Measurements from ENCODE around the gene EIF5.

The EIF5 gene

DNA sequence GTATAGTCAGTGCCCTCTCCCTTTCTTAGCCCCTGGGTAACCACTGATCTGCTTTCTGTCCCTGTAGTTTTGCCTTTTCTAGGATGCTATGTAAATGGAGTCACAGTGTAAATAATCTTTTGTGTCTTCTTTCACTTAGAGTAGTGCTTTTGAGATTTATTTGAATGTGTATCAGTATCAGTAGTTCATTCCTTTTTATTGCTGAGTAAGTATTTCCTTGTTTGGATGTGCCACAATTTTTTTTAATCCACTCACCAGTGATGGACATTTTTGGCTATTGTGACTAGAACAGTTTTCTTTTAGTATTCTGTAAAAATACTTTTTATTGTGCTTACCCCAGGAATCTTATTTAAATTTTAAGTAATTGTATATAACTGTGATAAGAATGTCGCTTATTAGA is 54.6 kb downstream of the EIF5 start:
- H3K4me1 Mint-ChIP-seq: peaks cover 43% of the 10 kb centered on the region
- TF ChIP-seq, protein P1, sequence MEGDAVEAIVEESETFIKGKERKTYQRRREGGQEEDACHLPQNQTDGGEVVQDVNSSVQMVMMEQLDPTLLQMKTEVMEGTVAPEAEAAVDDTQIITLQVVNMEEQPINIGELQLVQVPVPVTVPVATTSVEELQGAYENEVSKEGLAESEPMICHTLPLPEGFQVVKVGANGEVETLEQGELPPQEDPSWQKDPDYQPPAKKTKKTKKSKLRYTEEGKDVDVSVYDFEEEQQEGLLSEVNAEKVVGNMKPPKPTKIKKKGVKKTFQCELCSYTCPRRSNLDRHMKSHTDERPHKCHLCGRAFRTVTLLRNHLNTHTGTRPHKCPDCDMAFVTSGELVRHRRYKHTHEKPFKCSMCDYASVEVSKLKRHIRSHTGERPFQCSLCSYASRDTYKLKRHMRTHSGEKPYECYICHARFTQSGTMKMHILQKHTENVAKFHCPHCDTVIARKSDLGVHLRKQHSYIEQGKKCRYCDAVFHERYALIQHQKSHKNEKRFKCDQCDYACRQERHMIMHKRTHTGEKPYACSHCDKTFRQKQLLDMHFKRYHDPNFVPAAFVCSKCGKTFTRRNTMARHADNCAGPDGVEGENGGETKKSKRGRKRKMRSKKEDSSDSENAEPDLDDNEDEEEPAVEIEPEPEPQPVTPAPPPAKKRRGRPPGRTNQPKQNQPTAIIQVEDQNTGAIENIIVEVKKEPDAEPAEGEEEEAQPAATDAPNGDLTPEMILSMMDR (IDR thresholded peaks at IDR 0.05): no peak
- H3K27me3 Mint-ChIP-seq (ENCODE audit: low read depth, poor library complexity): peaks cover 9% of the 10 kb centered on the region
- H3K36me3 Mint-ChIP-seq (ENCODE audit: low read depth): peaks cover 18% of the 10 kb centered on the region
- H3K9me3 Mint-ChIP-seq: peaks cover 3% of the 10 kb centered on the region
- no peak overlapping the region for H3K27ac Mint-ChIP-seq
- DNase-seq: no peak
- peak overlapping the region; percentile 12 for H3K4me3 Mint-ChIP-seq

DNA sequence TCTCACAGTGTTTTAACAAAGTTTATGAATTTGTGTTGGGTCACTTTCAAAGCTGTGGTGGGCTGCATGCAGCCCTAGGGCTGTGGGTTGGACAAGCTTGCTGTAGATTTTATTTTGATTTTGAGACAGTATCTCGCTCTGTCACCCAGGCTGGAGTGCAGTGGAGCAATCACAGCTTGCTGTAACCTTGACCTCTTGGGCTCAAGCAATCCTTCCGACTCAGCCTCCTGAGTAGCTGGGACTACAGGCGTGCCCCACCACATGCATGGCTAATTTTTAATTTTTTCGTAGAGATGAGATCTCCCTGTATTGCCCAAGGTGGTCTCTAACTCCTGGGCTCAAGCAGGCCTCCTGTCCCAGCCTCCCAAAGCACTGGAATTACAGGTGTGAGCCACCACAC is 56.6 kb downstream of the EIF5 start:
- peaks cover 3% of the 10 kb centered on the region for H3K27me3 Mint-ChIP-seq (ENCODE audit: low read depth, poor library complexity)
- peaks cover 46% of the 10 kb centered on the region for H3K4me1 Mint-ChIP-seq
- H3K27ac Mint-ChIP-seq: peak overlapping the region; percentile 45
- TF ChIP-seq, protein P1 (IDR thresholded peaks at IDR 0.05): no peak
- no peak overlapping the region for H3K4me3 Mint-ChIP-seq
- peaks cover 3% of the 10 kb centered on the region for H3K9me3 Mint-ChIP-seq
- peaks cover 18% of the 10 kb centered on the region for H3K36me3 Mint-ChIP-seq (ENCODE audit: low read depth)
- DNase-seq: no peak

DNA sequence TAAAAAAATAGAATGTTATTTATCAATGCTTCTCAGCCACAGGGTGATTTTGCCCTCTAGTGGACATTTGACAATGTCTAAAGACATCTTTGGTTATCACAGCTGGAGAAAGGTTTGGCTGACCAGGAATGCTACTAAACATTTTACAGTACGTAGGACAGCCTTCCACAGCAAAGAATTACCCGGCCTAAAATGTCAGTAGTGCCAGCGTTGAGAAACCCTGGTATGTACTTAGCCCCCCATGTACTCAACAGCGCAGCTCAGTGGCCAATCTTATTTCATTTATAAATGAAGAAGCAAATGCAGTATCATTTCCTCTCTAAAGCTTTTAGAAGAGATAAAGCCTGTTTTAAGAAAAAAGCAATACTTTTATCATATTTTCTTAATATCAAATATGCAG is 57.0 kb downstream of the EIF5 start:
- Mint-ChIP-seq H3K9me3 (peaks cover 3% of the 10 kb centered on the region), H3K27me3 (ENCODE audit: low read depth, poor library complexity) (peaks cover 3% of the 10 kb centered on the region), H3K27ac (no peak overlapping the region), H3K4me3 (no peak overlapping the region), H3K36me3 (ENCODE audit: low read depth) (peaks cover 18% of the 10 kb centered on the region), H3K4me1 (peaks cover 50% of the 10 kb centered on the region)
- no peak for DNase-seq
- TF ChIP-seq, protein P1 (IDR thresholded peaks at IDR 0.05): peak; percentile 55

DNA sequence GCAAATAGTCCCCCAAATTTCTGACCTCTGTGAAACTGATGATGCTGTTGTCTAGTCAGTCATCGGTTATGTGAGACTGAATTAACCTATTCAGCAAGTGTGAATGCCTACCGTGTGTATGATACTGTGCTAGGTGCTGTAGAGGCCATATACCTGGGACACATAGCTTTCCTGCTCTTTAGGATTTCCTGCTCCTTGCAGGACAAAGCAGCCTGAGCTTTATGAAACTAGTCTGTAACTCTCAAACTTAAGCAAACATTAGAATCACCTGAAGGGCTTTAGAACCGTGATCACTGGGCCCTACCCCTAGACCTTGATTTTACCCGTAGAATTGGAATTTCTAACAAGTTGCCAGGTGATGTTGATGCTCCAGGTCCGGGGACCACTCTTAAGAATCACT is 58.1 kb downstream of the EIF5 start:
- Mint-ChIP-seq H3K9me3 (peaks cover 3% of the 10 kb centered on the region), H3K27ac (no peak overlapping the region), H3K36me3 (ENCODE audit: low read depth) (peaks cover 16% of the 10 kb centered on the region), H3K27me3 (ENCODE audit: low read depth, poor library complexity) (peaks cover 3% of the 10 kb centered on the region), H3K4me3 (no peak overlapping the region), H3K4me1 (peaks cover 50% of the 10 kb centered on the region)
- no peak for DNase-seq
- TF ChIP-seq, protein P1 (IDR thresholded peaks at IDR 0.05): no peak

DNA sequence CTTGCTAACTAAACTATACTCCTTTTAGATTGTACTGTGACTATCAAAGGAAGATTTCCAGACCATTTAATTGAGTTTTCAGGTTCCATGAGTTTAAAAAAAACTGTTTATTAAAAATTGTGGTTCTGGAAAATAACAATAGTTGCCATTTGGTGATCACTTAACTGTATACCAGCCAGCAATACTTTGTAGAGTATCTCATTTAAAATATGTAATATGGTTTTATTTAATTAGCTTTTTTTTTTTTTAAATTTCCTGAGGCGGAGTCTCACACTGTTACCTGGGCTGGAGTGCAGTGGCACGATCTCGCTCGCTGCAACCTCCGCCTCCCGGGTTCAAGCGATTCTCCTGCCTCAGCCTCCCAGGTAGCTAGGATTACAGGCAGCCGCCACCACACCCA is 58.5 kb downstream of the EIF5 start:
- DNase-seq: no peak
- Mint-ChIP-seq H3K4me1 (peaks cover 48% of the 10 kb centered on the region), H3K27me3 (ENCODE audit: low read depth, poor library complexity) (peaks cover 3% of the 10 kb centered on the region)

DNA sequence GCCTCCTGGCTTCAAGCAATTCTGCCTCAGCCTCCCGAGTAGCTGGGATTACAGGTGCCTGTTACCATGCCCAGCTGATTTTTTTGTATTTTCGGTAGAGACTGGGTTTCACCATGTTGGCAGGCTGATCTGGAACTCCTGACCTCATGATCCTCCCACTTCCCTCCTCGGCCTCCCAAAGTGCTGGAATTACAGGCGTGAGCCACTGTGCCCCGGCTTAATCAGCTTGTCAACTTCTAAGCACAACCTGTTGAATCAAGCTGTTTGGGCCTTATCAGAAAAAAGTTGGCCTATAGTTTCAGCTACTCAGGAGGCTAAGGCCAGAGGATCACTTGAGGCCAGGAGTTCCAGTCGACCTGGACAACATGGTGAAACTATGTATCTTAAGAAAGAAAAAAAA is 59.0 kb downstream of the EIF5 start:
- H3K27ac Mint-ChIP-seq: no peak overlapping the region

More for the DNA sequence above, 58.5 kb downstream of the EIF5 start:
- peaks cover 3% of the 10 kb centered on the region for H3K9me3 Mint-ChIP-seq
- peaks cover 15% of the 10 kb centered on the region for H3K36me3 Mint-ChIP-seq (ENCODE audit: low read depth)
- H3K27ac Mint-ChIP-seq: no peak overlapping the region
- no peak overlapping the region for H3K4me3 Mint-ChIP-seq
- TF ChIP-seq, protein P1 (IDR thresholded peaks at IDR 0.05): no peak

More for the DNA sequence above, 59.0 kb downstream of the EIF5 start:
- H3K4me1 Mint-ChIP-seq: peaks cover 48% of the 10 kb centered on the region
- TF ChIP-seq, protein P1 (IDR thresholded peaks at IDR 0.05): no peak
- peaks cover 3% of the 10 kb centered on the region for H3K27me3 Mint-ChIP-seq (ENCODE audit: low read depth, poor library complexity)
- peaks cover 3% of the 10 kb centered on the region for H3K9me3 Mint-ChIP-seq
- DNase-seq: no peak
- H3K36me3 Mint-ChIP-seq (ENCODE audit: low read depth): peaks cover 15% of the 10 kb centered on the region
- no peak overlapping the region for H3K4me3 Mint-ChIP-seq

Data from nephron progenitor cell (in vitro differentiated cells).